ENCODE data around the gene FLOT2. TPM values are rescaled to one million over a fixed set of nuclear protein-coding genes. Genes with fewer than 3 reads are reported as not detected.

The FLOT2 gene
- total and polyA plus RNA-seq, 2 of the 8 experiments (the other 6 are each of a cell fraction or from before 2014, with no cell fraction given): 116 to 189 TPM

- no peak for TF ChIP-seq MAX (IDR thresholded peaks at IDR 0.05)
- TF ChIP-seq RAD21 (IDR thresholded peaks at IDR 0.05 in 1 of 2, conservative IDR thresholded peaks at IDR 0.05 in 1 of 2; ENCODE audit: low read depth in 2 of 2, low read length in 2 of 2): no peak
- TF ChIP-seq POU5F1 (IDR thresholded peaks at IDR 0.05; ENCODE audit: low read depth, low read length): no peak
- TF ChIP-seq TEAD4 (IDR thresholded peaks at IDR 0.05; ENCODE audit: low read depth, low read length): no peak
- no peak for TF ChIP-seq HDAC6 (IDR thresholded peaks at IDR 0.05; ENCODE audit: low read depth, low read length)
These were observed 8.7 kb upstream of the FLOT2 start (continued) for GRCh38 chr17:28906276-28906675.

Data from H1 (cell line).